K562 treated with DMSO at 1 percent for 48 hours (cell line): ENCODE data around the gene TRO. TPM values are rescaled to one million over a fixed set of nuclear protein-coding genes. Genes with fewer than 3 reads are reported as not detected.

Experiments
- total RNA-seq: library from RNA; unstranded; fragments of 300-600 nt; gene quantifications from 2 replicates; pipeline ENCODE4 v1.2.3, GENCODE V29; 2022; ENCODE audit warnings: low replicate concordance; ENCODE audit errors: extremely low read depth

Gene TRO, protein sequence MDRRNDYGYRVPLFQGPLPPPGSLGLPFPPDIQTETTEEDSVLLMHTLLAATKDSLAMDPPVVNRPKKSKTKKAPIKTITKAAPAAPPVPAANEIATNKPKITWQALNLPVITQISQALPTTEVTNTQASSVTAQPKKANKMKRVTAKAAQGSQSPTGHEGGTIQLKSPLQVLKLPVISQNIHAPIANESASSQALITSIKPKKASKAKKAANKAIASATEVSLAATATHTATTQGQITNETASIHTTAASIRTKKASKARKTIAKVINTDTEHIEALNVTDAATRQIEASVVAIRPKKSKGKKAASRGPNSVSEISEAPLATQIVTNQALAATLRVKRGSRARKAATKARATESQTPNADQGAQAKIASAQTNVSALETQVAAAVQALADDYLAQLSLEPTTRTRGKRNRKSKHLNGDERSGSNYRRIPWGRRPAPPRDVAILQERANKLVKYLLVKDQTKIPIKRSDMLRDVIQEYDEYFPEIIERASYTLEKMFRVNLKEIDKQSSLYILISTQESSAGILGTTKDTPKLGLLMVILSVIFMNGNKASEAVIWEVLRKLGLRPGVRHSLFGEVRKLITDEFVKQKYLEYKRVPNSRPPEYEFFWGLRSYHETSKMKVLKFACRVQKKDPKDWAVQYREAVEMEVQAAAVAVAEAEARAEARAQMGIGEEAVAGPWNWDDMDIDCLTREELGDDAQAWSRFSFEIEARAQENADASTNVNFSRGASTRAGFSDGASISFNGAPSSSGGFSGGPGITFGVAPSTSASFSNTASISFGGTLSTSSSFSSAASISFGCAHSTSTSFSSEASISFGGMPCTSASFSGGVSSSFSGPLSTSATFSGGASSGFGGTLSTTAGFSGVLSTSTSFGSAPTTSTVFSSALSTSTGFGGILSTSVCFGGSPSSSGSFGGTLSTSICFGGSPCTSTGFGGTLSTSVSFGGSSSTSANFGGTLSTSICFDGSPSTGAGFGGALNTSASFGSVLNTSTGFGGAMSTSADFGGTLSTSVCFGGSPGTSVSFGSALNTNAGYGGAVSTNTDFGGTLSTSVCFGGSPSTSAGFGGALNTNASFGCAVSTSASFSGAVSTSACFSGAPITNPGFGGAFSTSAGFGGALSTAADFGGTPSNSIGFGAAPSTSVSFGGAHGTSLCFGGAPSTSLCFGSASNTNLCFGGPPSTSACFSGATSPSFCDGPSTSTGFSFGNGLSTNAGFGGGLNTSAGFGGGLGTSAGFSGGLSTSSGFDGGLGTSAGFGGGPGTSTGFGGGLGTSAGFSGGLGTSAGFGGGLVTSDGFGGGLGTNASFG (N-terminal part only)
- not detected in 2 replicates for total RNA-seq

GRCh38 chrX:54920610-54921426 lies at the start of gene TRO:
TRO (plus strand) TSS chrX:54920824; CDS start chrX:54922247, 1,423 bp downstream.

Other genes with a start within 250 kb of the TRO start
- not detected in 2 replicates for gene ITIH6, start 122.6 kb upstream of the TRO start, total RNA-seq
- not detected in 2 replicates for gene MAGED2, start 113.1 kb upstream of the TRO start, total RNA-seq
- gene PFKFB1, start 73.4 kb downstream of the TRO start, total RNA-seq: not detected in 2 replicates
- not detected in 2 replicates for gene APEX2, start 79.5 kb downstream of the TRO start, total RNA-seq
- not detected in 2 replicates for gene ALAS2, start 110.2 kb downstream of the TRO start, total RNA-seq
- not detected in 2 replicates for gene PAGE2B, start 154.2 kb downstream of the TRO start, total RNA-seq
- gene PAGE2, start 168.2 kb downstream of the TRO start, total RNA-seq: not detected in 2 replicates